ENCODE results near the gene CCDC78.
"Not testable (repeated sequence)": the region's sequence is repeated elsewhere in the genome, so short reads cannot be mapped to it uniquely, and the experiment has no call there.

CCDC78 gene

DNA sequence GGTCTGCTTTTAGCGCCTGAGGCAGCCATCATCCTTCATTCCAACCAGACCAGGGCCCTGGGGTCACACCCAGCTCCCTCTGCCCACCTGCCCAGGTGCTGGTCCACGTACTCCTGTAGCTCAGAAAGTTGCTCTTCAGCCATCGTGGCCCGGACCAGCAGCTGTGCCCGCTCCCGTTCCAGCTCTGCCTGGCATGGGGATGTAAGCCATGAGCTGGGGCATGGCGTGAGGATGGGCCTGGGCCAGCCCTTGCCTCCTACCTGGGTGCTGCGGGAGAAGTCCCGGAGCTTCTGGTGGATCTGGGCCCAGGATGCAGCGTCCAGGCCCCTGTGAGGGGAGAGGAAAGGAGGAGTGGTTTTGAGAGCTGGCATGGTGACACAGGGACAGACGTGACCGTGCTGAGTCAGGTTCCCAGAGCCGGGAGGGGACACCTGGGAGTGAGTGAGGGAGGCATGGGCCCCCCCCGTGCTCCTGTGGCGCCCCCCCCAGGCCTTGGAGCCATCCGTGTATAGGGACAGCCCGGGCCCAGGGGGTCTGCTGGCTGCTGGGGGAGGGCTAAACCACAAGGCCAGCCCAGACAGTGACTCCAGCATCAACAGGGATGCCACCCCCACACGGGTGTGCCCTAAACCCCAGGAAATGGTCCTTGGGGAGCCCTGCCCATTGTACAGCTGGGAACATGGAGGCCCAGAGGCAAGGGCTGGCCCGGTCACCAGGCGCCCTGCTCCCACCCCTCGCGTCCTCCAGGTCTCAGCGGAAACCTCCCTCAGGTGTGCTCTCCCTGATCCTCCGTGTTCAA lies 3.2 kb downstream of the CCDC78 start:
- no peak for DNase-seq

DNA sequence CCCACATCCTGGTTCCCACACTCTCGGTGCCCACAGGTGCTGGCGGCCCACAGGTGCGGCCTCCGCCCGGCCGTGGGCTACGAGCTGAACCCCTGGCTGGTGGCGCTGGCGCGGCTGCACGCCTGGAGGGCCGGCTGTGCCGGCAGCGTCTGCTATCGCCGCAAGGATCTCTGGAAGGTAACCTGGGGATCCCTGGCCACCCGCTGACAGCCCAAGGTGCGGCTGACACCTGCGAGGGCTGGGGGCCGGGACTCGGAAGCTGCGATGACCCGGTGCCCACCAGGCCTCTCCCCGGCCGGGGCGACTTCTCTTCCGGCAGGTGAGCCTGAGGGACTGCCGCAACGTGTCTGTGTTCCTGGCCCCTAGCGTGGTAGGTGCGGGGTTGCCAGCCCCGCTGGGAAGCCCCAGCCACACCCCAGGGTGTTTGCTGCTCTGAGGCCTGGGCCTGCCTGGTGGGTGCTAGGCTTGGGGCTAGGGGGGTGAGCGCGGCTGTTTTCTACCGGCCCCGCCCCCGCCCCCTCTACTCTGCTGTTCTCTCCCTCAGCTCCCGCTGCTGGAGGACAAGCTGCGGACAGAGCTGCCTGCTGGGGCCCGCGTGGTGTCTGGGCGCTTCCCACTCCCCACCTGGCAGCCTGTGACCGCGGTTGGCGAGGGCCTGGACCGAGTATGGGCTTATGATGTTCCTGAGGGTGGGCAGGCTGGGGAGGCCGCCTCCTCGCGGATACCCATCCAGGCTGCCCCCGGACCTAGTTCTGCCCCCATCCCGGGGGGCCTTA lies 4.3 kb downstream of the CCDC78 start:
- no peak for DNase-seq

DNA sequence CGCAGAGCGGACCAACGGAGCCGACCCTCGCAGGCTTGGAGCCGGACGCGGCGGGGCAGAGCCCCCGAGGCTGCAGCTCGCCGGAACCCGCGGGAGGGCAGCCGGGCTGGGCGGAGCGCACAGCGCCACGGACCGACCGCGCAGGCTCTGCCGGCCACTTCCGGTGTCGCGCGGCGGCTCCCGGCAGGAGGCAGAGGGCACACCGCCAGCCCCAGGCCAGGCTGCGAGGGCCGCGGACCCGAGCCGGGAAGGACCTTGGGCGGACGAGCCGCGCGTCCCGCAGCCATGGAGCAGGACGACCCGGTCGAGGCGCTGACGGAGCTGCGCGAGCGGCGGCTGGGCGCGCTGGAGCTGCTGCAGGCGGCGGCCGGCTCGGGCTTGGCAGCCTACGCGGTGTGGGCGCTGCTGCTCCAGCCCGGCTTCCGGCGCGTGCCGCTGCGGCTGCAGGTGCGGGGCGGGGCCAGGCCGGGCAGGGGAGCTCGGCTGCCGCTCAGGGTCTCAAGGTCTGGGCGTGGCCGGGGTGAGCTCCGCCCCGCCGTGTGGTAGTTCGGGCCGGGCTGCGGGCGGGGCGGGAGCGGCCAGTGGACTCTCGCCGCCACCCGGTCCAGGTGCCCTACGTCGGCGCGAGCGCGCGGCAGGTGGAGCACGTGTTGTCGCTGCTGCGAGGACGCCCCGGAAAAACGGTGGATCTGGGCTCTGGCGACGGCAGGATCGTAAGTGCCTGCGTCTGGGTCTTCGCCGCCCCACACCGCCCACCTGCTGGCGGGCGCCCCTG lies 5.1 kb downstream of the CCDC78 start, which contains the start of gene ANTKMT:
Gene ANTKMT, plus strand, starts transcription at position 157 of the 775 bp plus-strand sequence. Its CDS starts 129 bp downstream, at position 286.
- DNase-seq = peak; percentile 52

- no peak for DNase-seq
These were observed 5.7 kb downstream of the CCDC78 start for GRCh38 chr16:720447-720989.

DNA sequence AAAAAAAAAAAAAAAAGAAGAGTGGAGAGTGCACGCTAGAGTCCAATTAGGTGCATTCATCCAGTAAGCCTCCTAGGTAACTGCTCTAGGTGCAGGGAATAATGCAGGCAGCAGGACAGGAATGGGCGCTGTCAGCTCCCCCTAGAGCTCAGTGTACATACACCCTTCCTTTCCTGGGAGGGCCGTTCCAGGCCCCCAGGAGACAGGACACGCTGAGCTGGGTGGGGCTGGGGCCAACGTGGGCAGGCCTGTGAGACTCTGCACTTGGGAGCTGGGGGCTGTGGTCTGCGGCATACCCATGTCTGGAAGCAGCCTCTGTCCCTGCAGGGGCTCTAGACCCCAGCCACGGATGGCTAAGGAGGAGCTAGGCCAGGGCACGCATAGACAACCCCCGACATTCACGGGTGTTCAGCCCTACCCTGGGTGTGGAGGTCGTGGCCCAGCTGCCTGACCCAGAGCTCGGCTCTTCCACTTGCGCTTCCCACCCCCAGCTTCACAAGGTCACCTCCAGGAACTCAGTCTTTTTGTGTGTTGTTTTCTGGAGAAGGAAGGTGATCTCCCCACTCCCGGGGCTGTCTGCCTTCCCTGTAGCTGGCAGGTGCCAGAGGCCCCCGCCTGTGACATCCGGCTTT lies 6.3 kb downstream of the CCDC78 start:
- no peak for DNase-seq

GRCh38 chr16:718922-719321 lies 7.3 kb downstream of the CCDC78 start:
- no peak for DNase-seq

DNA sequence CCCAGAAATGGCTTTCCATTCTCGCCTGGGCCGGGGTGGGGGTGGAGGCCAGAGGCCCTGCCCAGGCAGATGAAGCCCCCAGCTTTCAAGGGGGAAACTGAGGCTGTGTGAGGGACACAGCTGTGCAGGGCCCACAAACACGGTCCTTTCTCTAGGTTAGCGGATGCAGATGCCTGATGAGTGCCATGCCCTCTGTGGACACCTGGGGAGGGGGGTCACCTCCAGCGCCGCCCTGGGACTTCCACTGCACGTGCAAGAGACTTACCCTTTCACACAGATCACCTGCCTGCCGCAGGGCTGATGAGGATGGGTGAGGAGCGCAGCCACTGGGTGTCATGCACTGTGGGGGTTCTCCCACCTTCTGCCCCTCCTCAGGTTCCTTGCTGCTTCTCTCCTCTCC lies 7.9 kb downstream of the CCDC78 start:
- no peak for DNase-seq

DNA sequence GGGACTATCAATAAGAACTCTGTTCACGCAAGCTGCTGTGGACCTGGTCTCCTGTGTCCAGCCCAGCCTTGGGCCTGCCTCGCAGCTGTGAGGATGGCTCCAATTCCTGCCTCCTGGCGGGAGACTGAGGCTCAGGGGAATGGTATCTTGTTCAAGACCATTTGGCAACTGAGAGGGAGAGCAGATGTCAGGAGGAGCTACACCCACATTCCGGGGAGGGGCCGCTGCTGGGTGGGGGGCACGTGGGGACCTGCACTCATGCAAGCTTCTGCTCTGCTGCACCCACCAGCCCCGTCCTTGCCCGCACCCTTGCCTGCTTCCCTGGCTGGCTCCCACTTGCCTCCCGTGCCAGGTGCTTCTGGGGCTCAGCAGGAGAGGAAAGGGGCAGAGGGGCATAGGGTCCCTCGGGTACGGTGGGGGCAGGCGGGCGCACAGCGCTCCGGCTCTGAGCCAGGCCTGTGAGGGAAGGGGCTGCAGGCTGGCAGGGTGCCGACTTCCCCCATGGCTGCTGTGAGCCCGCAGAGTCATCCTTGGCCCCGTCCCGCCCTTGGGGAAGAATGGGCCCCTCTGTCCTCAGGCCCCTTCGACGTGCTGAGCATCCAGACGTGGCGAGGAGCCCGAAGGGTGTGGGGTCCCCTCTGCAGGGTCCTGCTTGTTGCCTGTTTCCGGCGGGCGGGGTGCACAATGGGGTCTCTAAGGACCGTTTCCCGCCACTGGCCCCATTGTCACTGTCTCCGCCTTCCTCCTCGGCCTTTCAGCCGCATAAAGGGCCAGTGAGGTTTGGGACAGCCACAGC lies 8.6 kb downstream of the CCDC78 start:
- no peak for DNase-seq

DNA sequence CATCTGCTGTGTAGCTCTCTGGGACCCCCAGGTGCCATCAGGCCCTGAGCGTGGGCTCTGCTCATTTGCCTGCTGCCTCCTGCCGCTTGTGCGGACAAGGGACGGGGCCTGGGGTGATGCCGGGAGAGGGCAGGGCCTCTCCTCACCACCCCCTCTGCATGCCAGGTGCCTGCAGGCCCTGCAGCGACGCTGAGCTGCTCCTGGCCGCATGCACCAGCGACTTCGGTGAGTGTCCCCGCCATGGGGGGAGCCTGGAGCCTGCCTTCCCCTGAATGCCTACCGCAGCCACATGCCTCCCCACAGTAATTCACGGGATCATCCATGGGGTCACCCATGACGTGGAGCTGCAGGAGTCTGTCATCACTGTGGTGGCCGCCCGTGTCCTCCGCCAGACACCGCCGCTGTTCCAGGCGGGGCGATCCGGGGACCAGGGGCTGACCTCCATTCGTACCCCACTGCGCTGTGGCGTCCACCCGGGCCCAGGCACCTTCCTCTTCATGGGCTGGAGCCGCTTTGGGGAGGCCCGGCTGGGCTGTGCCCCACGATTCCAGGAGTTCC lies 9.4 kb downstream of the CCDC78 start:
- DNase-seq = no peak

GRCh38 chr16:716200-716568 lies 10.1 kb downstream of the CCDC78 start:
- no peak for DNase-seq

GRCh38 chr16:715477-716199 lies 10.6 kb downstream of the CCDC78 start:
- DNase-seq = no peak

- DNase-seq = peak; percentile 49
These were observed 11.4 kb downstream of the CCDC78 start, which contains the start of gene METRN for GRCh38 chr16:714558-715476. Gene METRN (plus strand): TSS chr16:715118. CDS start chr16:715290, 172 bp downstream.

DNA sequence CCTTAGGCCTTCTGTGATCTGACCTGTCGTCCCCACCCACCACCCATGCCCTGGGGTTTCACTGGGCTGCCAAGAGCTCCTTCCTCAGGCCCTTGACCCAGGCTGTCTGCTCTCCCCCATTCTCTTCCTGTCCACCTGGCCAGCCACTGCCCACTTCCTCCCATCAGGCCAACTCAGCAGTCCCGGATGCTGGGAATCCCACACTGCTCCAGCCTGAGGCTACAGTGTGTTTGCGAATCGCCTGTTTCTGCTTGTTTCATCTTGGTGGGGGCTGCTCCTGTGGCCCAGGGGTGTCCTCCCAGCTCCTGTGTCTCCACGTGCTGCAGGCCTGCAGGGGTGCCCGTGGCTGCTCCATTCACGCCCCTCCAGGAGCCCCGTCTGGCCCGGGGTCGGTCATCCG lies 12.2 kb downstream of the CCDC78 start:
- DNase-seq = no peak

- not testable (repeated sequence) for DNase-seq
These were observed 13.4 kb downstream of the CCDC78 start for GRCh38 chr16:712740-713250.

DNA sequence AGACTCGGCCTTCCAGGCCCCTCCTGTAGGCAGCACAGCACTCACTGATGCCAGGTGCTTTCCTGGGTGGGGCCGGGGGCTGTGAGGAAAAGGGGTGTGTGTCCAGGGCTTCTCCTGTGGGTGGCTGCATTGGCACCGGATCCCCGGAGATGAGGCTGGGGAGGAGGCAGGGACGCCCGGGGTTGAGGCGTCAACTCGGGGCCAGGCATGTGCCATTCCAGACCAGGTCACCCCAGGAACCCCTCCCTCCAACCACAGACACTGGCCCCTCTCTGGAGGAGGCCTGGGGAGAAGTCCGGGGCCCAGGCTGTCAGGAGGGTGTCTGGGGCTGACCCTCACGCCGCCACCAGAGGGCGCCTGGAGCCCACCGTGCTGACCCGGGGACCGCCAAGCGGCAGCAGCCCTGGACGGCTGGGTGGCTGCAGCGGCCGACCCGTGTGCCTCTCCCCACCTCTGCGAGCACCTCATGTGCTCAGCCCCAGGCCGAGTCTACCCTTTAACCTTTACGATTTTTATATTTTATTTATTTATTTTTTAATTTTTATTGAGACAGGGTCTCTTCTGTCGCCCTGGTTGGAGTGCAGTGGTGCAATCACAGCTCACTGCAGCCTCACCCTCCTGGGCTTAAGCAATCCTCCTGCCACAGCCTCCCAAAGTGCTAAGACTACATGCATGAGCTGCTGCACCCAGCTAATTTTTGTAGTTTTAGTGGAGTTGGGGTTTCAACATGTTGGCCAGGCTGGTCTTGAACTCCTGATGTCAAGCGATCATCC lies 14.5 kb downstream of the CCDC78 start:
- DNase-seq = no peak

DNA sequence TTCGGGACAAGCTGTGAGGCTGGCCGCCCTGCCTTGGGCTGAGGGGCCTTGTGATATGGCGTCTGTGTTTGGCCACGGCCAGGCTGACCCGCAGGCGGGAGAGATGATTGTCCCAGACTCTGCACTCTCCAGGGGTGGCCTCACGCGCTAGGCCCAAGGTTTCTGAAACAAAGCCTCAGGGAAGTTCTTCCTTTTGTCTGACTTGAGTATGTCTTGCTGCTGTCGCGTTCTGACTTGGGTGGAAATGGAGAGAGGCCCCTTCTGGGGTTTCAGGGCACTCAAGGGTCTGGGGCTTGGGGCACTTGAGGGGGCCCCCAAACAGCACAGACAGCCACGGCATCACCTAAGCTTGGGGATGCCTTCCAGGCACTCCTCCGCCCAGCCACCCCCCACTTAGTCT lies 15.2 kb downstream of the CCDC78 start:
- no peak for DNase-seq

DNA sequence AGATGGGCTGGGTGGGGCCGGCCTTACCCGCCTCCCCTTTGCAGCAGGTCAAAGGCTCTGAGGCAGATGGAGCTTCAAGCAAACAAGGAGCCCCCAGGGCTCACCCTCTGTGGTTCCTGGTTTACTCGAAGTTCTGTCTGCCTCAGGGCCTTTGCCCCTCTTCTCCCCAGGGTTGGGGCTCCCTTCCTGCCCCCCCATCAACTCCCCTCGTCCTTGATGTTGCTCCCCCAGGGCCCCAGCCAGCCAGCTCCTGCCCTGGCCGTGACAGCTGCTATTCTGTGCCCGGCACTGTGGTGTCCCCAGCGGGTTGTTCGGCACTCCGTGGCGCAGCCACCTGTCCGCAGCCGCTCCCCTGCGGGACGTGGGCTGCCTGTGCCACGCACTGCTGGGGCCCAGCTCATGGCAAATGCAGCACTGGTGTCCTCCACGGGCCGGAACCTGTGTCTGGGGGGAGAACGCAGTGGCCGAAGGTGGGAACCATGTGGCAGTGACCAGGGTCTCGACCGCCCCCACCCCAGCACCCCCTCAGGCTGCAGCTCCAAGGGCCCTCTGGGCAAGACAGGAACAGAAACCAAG lies 15.7 kb downstream of the CCDC78 start:
- no peak for DNase-seq

Data from NCI-H187 treated with DMSO at 0.1 percent for 48 hours (cell line).